GM10248 (cell line): ENCODE data around the gene SPG11.
"Not testable (repeated sequence)": the region's sequence is repeated elsewhere in the genome, so short reads cannot be mapped to it uniquely, and the experiment has no call there.

Source experiments
- CTCF ChIA-PET: fragments of 300-600 bp; sonication (Branson Sonifier 250); formaldehyde crosslinking; extraction: SDS; loops from one replicate; lab custom pipeline; 2021; ENCODE audit warnings: antibody characterized with exemption; lab: Yijun Ruan, JAX
- POLR2A ChIA-PET: fragments of 350-650 bp; sonication (Branson Sonifier 250); formaldehyde crosslinking; extraction: SDS; loops from one replicate; lab custom pipeline; 2020; ENCODE audit warnings: antibody characterized with exemption; lab: Yijun Ruan, JAX
- DNase-seq: peaks from one replicate; pipeline ENCODE4 v3.0.0; 2012; ENCODE audit errors: extremely low spot score
- TF ChIP-seq, protein P1 (sequence below): IDR thresholded peaks from 2 replicates; pipeline ENCODE4 v1.5.1; 2012; ENCODE audit warnings: mild to moderate bottlenecking, low read depth; ENCODE audit errors: extremely low read depth, missing control alignments, control extremely low read depth

The SPG11 gene

DNA sequence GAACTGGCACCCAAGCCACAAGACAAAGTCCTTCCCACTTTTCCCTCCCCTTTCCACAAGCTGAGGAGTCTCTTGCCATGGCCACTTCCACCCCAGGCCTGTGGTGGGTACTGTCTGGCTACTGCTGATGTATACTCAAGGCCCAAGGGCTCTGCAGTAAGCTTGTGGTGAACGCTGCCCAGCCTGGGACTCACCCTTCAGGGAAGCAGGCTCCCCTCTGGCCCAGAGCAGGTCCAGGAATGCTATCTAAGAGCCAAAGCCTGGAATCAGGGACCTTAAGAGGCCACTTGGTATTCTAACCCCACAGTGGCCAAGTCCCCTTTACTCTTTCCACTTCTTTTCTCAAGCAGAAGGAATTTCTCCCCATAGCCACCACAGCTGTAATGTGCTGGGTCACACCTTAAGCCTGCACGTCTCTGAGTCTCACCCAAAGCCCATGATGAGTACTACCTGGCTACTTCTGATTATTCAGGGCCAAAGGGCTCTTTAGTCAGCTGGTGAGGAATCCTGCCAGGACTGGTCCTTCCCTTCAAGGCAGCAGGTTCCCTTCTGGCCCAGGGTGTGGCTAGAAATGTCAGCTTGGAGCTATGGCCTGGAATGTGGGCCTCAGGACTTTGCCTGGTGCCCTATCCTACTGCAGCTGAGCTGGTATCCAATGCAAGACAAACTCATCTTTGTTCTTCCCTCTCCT lies 43.6 kb upstream of the SPG11 start:
- DNase-seq, result no peak
- TF ChIP-seq, protein P1, sequence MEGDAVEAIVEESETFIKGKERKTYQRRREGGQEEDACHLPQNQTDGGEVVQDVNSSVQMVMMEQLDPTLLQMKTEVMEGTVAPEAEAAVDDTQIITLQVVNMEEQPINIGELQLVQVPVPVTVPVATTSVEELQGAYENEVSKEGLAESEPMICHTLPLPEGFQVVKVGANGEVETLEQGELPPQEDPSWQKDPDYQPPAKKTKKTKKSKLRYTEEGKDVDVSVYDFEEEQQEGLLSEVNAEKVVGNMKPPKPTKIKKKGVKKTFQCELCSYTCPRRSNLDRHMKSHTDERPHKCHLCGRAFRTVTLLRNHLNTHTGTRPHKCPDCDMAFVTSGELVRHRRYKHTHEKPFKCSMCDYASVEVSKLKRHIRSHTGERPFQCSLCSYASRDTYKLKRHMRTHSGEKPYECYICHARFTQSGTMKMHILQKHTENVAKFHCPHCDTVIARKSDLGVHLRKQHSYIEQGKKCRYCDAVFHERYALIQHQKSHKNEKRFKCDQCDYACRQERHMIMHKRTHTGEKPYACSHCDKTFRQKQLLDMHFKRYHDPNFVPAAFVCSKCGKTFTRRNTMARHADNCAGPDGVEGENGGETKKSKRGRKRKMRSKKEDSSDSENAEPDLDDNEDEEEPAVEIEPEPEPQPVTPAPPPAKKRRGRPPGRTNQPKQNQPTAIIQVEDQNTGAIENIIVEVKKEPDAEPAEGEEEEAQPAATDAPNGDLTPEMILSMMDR, result no peak
- CTCF ChIA-PET, result interaction anchor here (0.9 to 1.3 kb wide), 6 partner anchors 10 to 146 kb away, joined by 3 to 5 read pairs (median 3); partner anchors contain the start of gene SPG11
- POLR2A ChIA-PET, result no interaction called here

DNA sequence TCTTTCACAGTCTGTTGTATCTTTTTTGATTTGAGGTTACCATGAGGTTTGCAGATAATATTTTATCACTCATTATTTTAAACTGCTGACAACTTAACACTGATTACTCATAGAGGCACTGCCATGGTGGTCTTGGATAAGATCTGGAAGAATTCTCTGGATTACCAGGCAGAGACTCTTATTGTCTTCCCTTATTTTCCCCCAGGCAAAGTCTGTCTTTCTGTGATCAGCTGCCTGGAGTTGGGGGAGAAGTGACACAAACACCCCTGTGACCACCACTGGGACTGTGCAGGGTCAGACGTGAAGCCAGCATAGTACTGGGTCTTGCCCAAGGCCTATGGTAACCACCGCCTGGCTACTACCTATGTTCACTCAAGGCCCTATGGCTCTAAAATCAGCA lies 42.9 kb upstream of the SPG11 start:
- DNase-seq, result no peak
- TF ChIP-seq, protein P1, result no peak
- ChIA-PET CTCF (interaction anchor here (0.9 to 1.3 kb wide), 6 partner anchors 9 to 114 kb away, joined by 3 to 5 read pairs (median 3); no protein-coding TSS in a partner anchor), POLR2A (interaction anchor here (0.6 kb wide), 1 partner anchor 56 kb away, joined by 3 read pairs; no protein-coding TSS in a partner anchor)

DNA sequence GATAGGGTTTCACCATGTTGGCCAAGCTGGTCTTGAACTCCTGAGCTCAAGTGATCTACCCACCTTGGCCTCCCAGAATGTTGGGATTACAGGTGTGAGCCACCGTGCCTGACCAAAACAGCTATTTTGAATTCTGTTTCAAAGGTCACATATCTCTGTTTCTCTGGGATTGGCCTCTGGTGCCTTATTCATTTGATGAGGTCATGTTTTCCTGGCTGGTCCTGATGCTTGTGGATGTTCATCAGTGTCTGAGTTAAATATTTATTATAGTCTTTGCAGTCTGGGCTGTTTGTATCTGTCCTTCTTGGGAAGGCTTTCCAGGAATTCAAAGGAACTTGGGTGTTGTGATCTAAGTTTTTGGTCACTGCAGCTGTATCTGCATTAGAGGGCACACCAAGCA lies 42.5 kb upstream of the SPG11 start:
- POLR2A ChIA-PET, result interaction anchor here (0.5 to 0.6 kb wide), 2 partner anchors 16 to 56 kb away, joined by 3 read pairs; no protein-coding TSS in a partner anchor
- DNase-seq, result no peak
- TF ChIP-seq, protein P1, result no peak
- CTCF ChIA-PET, result interaction anchor here (0.9 to 1.9 kb wide), 5 partner anchors 22 to 42 kb away, joined by 3 to 9 read pairs (median 3); partner anchors contain the start of gene SPG11

DNA sequence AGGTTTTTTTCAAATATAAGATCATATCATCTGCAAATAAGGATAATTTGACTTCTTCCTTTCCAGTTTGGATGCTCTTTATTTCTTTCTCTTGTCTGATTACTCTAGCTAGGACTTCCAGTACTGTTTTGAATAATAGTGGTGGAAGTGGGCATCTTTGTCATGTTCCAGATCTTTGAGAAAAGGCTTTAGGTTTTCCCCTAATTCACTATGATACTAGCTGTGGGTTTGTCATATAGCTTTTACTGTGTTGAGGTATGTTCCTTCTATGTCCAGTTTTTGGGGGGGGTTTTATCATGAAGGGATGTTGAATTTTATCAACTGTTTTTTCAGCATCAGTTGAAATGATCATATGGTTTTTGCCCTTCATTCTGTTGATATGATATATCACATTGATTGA lies 37.2 kb upstream of the SPG11 start:
- DNase-seq, CTCF ChIA-PET, POLR2A ChIA-PET: not testable (repeated sequence)

DNA sequence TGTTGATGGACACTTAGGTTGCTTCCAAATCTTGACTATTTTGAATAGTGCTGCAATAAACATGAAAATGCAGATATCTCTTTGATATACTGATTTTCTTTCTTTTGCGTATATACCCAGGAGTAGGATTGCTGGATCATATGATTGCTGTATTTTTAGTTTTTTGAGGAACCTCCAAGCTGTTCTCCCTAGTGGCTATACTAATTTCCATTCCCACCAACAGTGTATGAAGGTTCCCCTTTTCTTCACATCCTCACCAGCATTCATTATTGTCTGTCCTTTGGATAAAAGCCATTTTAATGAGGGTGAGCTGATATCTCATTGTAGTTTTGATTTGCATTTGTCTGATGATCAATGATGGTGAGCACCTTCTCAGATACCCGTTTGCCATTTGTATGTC lies 35.2 kb upstream of the SPG11 start:
- TF ChIP-seq, protein P1, result no peak
- POLR2A ChIA-PET, result interaction anchor here (1.0 kb wide), 1 partner anchor 12 kb away, joined by 3 read pairs; the partner anchor contains the start of genes B2M and PATL2
- no peak for DNase-seq
- CTCF ChIA-PET, result interaction anchor here (0.9 to 3.0 kb wide), 4 partner anchors 10 to 35 kb away, joined by 3 to 9 read pairs (median 4); partner anchors contain the start of genes B2M, PATL2 and SPG11

DNA sequence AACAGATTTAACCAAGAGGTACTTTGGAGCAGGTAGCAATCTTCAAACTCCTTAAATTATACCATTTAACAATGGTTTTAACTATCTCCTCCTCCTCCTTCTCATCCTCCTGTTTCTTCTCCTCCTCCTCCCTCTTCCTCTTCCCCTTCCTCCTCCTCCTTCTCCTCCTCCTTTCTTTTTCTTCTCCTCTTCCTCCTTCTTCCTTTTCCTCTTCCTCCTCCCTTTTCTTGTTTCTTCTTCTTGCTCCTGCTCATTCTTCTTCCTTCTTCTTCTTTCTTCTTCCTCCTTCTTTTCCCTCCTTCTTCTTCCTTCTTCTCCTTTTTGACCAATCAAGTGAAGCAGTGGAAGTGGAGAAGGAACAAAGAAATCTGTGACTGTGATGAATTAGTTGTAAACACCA lies 33.6 kb upstream of the SPG11 start:
- TF ChIP-seq, protein P1, result no peak
- ChIA-PET CTCF (interaction anchor here (0.7 to 3.0 kb wide), 5 partner anchors 8 to 33 kb away, joined by 3 to 9 read pairs (median 3); partner anchors contain the start of gene SPG11), POLR2A (no interaction called here)

DNA sequence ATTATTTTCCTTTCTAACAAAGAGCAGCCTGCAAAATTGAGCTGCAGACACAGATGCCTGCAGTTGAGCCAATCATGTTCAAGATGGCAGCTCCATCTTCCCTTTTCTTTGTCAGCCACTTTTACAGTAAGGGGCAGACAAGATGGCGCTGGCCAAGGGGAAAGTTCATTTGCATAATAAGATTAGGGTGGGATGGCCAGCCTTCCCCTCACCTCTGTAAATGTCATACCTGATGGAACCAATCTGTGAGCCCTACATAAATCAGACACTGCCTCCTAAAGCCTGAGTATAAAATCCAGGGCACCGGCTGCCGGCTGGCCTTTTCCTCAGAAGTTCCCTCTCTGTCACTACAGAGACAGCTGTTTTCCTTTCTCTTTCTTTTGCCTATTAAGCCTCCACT lies 31.8 kb upstream of the SPG11 start:
- ChIA-PET CTCF (interaction anchor here (1.3 kb wide), 1 partner anchor 13 kb away, joined by 7 read pairs; no protein-coding TSS in a partner anchor), POLR2A (no interaction called here)
- no peak for DNase-seq
- TF ChIP-seq, protein P1, result no peak

More for the DNA sequence above, 33.6 kb upstream of the SPG11 start:
- no peak for DNase-seq
